Mammary epithelial cell (primary cell): ENCODE measurements around the gene ERN1.

ENCODE experiments used
- CTCF ChIP-seq, 2 donors: IDR thresholded peaks in 1 of 2; conservative IDR thresholded peaks in 1 of 2; 2 replicates each; pipeline ENCODE4 v1.5.1; 2011 to 2012; ENCODE audit warnings: inconsistent platforms in 2 of 2, low read length in 2 of 2, mild to moderate bottlenecking in 2 of 2, control low read depth in 1 of 2, low read depth in 1 of 2; ENCODE audit not compliant: insufficient read depth in 1 of 2; ENCODE audit errors: extremely low read depth in 1 of 2
- EZH2 ChIP-seq: IDR thresholded peaks from 2 replicates; pipeline ENCODE4 v1.6.1; 2012; ENCODE audit warnings: low read length, inconsistent platforms, borderline replicate concordance

GRCh38 chr17:64087252-64088005 lies 42.5 kb downstream of the ERN1 start:
- TF ChIP-seq CTCF (conservative IDR thresholded peaks at IDR 0.05 in 1 of 2, IDR thresholded peaks at IDR 0.05 in 1 of 2; ENCODE audit: extremely low read depth in 1 of 2, insufficient read depth in 1 of 2, low read depth in 1 of 2, low read length in 2 of 2), result no peak
- TF ChIP-seq EZH2, result no peak
